GM12872 (cell line): ENCODE measurements around the gene CNKSR2.

Source experiments
- TF ChIP-seq, protein P1 (sequence below): IDR thresholded peaks from 3 replicates; pipeline ENCODE4 v1.5.1; 2011; ENCODE audit warnings: low read depth, mild to moderate bottlenecking, low read length, moderate library complexity; ENCODE audit not compliant: insufficient read depth

Gene CNKSR2

DNA sequence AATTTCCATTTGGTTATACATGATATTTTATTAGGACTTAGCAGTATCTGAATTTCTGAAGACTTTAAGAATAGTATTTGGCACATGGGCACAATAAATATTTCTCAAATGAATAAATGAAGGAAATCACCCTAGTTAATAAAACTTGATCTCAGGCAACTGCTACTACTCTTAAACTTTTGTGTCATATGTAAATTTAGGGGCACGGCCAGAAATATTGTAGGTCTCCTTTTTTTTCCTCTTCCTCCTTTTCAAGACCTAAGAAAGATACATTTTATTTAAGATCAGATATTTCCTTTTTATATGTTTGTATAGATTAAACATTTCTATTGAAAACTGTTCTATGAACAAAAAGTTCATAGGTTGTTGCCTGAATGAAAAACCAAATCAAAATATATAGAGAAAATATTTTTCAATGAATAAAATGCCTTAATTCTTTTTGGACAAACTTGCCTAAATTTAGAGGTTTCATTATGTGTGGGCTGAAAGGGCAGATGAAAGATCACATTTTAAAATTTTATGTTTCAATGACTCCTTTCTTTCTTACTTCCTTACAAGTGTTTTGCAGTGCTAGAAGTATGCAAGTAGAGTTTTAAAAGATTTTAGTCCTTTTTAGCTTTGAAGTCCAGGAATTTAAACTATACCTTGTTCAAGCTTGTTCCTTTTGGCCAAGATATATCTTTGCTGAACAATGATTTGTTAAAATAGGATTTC is 26.3 kb downstream of the CNKSR2 start:
- TF ChIP-seq, protein P1, sequence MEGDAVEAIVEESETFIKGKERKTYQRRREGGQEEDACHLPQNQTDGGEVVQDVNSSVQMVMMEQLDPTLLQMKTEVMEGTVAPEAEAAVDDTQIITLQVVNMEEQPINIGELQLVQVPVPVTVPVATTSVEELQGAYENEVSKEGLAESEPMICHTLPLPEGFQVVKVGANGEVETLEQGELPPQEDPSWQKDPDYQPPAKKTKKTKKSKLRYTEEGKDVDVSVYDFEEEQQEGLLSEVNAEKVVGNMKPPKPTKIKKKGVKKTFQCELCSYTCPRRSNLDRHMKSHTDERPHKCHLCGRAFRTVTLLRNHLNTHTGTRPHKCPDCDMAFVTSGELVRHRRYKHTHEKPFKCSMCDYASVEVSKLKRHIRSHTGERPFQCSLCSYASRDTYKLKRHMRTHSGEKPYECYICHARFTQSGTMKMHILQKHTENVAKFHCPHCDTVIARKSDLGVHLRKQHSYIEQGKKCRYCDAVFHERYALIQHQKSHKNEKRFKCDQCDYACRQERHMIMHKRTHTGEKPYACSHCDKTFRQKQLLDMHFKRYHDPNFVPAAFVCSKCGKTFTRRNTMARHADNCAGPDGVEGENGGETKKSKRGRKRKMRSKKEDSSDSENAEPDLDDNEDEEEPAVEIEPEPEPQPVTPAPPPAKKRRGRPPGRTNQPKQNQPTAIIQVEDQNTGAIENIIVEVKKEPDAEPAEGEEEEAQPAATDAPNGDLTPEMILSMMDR: no peak

DNA sequence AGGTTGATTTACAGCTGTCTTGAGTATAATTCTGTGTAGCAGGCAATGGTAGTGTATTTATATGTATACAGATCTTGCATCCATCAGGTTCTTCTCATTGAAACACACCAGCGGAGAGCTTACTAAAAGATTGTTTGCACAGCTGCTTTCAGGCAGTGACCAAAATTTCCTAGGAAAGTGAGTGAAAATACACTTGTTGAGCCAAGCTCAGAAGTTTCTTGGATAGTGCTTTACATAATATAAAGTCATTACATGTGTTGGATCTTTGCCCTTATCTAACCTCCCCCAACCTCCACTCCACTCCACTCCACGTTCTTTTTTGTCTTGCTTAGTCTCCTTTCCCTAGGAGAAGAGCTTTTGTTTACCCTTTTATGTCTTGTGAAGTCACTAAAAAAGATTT is 34.1 kb downstream of the CNKSR2 start:
- TF ChIP-seq, protein P1: no peak

DNA sequence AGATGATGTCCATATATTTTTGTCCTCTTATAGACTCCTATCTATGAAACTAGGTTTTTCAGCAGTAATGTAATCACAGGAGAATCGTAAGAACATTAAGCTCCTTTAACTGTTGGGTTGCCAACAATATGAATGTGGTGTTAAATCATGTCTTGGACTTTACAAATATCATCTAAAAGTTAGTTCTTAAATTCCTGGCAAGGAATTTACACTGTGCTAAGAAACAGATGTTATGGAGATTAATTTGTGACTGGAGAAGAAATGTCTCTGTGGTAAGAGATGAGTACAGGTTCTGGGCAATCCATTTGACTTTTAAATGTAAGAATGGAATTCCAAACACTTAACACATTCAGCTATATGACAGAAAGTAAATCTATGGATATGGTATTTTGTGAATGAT is 34.6 kb downstream of the CNKSR2 start:
- TF ChIP-seq, protein P1: no peak

- TF ChIP-seq, protein P1: no peak
These were observed 37.8 kb downstream of the CNKSR2 start for GRCh38 chrX:21412029-21412428.

DNA sequence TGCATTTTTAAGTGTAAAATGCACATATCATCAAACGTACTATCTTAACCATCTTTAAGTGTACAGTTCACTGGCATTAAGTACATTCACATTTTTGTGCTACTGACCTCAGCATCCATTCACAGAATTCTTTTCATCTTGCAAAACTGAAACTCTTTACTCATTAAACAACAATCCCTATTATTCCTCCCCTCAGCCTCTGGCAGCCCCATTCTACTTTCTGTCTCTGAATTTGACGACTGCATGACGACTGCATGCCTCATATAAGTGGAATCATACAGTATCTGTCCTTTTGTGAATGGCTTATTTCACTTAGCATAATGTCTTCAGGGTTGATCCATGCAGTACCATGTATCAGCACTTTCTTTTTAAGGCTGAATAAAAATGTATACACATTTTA is 38.7 kb downstream of the CNKSR2 start:
- TF ChIP-seq, protein P1: no peak

DNA sequence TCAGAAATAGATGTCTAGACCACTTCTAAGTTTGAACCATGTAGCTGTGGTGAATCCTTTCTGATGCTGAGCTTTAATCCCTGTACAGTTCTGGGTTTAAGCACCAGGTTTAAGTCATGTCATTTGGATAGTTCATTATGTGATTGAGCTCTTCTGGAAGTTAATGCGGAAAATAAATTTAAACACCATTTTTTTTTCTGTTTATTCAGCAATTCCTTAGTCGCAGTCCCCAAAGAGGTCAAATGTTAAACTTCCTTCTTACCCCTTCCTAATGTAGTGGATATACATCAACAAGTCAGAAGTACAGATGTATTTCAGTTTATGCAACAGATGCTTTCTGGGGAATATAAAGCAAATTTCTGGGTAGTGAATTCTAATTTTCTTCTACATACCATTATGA is 52.9 kb downstream of the CNKSR2 start:
- TF ChIP-seq, protein P1: no peak

DNA sequence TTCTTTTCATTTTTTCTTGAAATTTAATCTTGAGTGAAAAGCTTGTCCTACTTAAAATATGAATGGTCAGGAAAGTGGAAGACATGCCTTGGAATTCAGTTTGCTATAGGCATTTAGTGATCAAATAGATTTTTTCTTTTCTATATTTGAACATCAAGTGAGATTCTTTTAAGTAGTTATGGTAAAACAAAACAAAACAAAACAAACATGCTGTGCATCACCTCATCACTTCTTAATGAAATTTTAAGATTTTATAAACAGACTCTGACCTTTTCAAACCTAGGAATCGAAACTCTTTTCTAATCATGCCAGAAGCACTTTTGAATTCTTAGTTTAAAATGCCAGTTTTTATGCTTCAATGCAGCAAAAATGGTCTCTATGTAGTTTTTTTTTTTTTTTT is 62.8 kb downstream of the CNKSR2 start:
- TF ChIP-seq, protein P1: no peak

GRCh38 chrX:21438792-21439191 is 64.6 kb downstream of the CNKSR2 start:
- TF ChIP-seq, protein P1: no peak
